Dedifferentiated amniotic fluid mesenchymal stem cell (primary cell): ENCODE results near the gene FBXL19.
"Not testable (repeated sequence)": the region's sequence is repeated elsewhere in the genome, so short reads cannot be mapped to it uniquely, and the experiment has no call there.

Source experiments
- DNase-seq: peaks from one replicate; pipeline ENCODE4 v3.0.0-alpha.2; 2016; ENCODE audit errors: extremely low spot score

FBXL19 gene, protein sequence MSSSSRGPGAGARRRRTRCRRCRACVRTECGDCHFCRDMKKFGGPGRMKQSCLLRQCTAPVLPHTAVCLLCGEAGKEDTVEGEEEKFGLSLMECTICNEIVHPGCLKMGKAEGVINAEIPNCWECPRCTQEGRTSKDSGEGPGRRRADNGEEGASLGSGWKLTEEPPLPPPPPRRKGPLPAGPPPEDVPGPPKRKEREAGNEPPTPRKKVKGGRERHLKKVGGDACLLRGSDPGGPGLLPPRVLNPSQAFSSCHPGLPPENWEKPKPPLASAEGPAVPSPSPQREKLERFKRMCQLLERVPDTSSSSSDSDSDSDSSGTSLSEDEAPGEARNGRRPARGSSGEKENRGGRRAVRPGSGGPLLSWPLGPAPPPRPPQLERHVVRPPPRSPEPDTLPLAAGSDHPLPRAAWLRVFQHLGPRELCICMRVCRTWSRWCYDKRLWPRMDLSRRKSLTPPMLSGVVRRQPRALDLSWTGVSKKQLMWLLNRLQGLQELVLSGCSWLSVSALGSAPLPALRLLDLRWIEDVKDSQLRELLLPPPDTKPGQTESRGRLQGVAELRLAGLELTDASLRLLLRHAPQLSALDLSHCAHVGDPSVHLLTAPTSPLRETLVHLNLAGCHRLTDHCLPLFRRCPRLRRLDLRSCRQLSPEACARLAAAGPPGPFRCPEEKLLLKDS

DNA sequence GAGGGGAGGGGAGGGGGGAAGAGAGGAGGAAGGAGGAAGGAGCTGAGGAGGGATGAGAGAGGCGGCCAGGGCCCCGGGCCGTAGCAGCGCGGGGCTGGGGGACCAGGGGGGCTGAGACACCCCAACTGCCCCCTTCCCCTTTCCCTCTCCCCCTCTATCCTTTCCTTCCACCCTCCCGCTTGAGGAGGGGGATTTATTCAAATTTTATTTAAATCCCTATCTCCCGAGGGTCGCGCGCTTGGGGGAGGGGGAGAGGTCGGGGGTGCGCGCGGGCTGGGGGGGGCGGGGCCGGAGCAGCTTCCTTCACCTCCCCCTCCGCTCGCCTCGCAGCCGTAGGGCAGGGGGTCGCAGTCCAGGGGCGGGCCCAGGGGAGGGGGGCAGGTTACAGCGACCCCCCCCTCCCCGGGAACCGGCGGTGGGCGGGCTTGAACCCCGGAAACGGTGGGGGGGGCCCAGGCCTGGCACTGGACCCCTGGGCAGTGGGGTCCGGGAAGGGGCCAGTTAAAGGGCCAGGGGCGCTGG lies at the start of gene FBXL19:
TSS of gene FBXL19 (plus strand) at position 19 of the 522 bp plus-strand sequence. CDS start 2,183 bp downstream, outside the sequence.
- no peak for DNase-seq

DNA sequence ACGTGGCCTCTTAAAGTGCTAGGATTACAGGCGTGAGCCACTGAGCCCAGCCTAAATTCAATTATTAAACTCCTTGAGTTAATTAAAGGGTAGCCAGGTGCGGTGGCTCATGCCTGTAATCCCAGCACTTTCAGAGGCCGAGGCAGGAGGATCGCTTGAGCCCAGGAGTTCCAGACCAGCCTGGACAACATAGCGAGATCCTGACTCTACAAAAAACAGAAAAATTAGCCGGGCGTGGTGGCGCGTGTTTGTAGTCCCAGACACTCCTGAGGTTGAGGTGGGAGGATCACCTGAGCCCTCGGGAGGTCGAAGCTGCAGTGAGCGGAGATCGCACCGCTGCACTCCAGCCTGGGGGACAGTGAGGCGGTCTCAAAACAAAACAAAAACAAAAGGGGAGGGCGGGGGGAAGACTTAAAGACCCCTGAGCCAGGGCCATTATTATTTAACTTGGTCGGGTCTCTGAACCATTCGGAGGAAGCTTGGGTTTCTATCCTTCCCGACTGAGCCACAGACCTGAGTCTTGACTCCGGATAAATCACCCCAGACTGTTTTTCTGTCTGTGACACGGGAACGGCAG lies 49.0 kb upstream of the FBXL19 start:
- no peak for DNase-seq

DNA sequence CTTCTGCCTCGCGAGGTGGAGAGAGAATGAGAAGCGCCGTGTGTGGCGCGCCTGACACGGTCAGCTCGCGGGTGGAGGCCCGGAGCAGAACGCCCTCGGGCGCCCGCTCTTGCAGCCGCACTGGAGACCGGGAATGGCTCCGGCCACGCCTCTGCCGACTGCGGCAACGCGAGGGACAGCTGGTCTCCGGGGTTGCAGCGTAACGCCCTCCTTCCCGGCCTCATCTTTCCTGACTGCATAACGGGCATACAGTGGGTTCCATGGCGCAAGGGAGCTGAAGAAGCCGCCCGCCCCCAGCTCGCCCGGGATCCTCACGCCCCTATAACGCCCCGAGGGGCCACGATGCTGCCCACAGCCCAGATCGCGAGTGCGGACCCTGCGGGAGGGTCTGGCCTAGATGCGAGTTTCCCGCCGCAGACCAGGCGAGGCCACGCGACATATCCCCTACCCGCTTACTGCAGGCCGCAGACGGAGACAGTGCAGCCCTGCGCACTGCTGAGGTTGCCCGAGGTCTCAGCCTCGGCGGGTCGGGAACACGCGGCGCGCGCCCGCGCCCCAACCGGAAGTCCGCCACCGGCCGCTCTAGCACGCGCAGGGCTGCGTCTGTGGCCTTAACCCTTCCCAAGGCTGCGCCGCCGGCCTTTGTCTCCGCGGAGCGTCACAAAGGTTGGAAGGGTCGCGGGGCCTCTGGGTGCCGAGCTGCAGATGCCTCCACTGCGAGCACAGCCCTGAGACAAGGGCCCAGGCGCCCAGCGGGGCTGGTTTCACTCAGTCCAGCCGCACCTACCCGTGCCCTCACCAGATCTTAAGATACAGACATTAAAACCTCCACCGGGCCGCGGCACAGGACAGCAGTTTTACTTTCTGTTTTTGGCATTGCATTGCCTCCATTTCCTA lies 48.3 kb upstream of the FBXL19 start:
- peak; percentile 71 for DNase-seq

DNA sequence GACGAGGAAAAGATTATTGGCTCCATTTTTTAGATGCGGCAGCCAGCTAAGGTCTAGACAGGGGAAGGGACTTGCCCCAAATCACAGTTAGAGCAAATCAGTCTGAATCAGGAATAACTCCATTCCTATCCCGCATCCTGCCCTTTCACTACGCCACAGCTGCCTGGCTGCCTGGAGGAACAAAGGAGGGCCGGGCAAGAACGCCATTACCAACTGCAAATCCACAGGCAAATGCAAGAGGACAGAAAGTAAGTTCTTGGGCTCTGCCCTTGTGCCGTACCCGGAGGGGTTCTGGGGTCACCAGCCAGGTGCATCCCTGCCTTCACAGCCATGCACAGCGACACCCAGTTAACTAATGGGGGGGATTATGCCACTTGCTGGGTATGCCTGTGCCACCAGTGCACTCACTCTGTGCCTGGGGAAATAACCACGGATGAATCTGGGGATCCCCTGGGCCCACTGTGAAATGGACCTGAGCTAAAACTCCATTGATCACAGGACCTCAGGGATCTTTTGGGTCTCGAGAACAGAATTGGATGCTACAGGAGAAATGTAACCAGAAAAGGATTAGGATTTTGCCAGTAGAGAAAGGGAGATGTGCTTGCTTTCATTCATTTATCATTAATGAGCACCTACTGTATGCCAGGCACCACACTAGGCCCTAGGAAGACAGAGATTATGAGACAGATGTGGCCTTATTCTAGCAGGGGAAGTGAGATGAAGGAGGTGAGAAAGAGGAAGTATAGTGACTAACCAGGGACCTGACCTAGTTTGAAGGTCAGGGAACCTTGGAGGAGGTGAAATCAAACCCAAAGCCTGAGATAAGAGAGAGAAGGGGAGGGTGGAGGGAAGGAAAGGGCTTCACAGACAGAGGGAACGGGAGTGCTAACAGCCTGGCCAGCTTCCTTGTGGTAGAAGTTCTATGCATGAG lies 47.2 kb upstream of the FBXL19 start:
- DNase-seq = no peak

DNA sequence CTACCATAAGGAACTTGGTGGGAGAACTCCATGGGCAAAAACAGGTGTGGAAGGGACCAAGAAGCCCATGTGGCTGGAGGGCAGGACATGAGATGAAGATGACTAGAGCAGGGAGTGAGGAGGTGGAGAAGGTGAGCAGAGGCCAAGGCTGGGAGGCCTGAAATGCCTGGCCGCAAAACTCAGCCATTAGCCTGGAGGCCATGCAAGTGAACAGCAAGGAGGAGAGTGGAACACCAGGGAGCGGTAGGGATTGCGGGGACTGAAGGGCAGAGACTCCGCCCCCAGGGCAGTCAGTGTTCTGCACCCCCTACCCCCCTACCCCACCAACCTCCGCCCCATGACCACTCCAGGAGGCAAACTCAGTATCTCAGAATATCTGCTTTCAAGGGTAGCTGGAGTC lies 46.5 kb upstream of the FBXL19 start:
- no peak for DNase-seq

DNA sequence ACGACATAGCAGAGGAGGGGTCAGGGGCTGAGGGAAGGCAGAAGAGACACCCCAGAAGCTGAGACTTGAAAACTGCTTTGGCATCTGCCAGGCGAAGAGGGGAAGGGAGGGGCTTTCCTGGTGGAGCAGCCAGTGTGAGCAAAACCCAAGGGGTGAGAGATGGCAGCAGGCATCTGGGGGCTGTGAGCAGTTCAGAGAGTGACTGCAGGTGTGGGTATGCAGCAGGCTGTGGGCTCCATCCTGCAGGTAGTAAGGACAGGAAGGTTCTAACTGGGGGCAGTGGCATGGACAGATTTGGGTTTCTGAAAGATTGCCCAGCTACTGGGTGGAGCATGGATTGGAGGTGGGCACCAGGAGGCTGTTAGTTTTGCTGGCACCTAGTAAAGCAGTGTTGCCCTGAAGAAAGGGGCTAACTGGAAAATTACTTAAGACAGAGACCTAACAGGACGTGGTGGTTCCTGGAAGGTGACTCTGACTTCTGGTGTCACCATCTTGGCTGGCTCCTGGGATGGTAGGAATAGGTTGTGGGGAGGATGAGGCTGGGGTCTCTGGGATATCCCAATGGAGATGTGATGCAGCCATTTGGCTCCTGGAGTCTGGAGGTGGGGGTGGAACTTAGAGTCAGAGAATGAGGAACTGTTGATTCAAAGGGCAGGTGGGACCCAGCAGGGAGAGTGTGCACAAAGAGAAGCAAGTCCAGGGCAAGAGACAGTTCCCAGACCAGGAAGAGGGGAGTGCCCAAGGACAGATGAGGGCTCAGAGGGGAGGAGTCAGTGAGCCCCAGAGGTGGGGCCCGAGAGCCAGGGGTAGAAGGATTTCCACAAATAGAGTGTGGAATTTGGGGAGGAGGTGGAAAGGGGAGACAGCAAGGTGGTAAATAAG lies 40.7 kb upstream of the FBXL19 start:
- DNase-seq = no peak

DNA sequence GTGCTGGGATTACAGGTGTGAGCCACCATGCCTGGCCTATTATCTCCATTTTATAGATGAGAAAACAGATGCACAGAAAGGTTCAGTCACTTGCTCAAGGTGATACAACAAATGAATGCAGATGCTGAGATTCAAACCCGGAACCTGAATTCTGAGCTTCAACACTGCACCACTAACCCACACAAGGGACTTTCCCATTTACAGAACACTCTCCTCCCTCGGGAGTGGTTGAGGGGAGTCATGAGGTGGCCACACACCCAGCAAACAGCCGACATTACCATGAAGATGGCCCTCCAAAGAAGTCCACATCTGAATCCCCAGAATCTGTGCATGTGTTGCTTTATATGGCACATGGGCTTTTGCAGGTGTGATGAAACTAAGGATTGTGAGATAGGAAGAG lies 38.6 kb upstream of the FBXL19 start:
- no peak for DNase-seq

DNA sequence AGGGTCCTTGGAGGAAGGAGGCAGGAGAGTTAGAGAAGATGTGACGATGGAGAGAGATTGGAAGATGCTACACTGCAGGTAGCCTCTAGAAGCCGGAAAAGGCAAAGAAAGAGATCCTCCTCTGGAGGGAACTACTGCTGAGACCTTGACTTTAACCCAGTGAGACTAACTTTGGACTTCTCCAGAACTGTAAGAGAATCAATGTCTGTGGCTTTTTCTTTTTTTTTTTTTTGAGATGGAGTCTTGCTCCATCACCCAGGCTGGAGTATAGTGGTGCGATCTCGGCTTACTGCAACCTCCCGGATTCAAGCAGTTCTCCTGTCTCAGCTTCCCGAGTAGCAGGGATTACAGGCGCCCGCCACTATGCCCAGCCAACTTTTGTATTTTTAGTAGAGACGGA lies 38.2 kb upstream of the FBXL19 start:
- DNase-seq = no peak

DNA sequence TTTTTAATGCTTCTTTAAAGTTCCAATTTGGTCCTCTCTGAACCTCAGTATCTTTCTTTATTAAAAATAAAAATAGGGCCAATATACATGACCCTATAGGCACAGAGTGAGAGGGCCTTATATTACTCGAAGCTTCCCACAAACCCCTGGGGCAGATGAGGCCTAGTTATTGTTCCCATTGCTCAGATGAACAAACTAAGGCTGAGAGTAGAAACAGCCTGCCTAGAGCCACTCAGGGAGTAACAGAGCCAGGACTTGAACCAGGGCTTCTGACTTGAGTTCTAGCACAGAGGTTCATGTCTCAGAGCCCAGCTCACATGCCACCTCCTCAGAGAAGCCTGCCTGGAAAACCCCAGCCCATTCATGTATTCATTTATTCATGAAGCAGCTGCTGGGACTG lies 37.2 kb upstream of the FBXL19 start:
- no peak for DNase-seq

DNA sequence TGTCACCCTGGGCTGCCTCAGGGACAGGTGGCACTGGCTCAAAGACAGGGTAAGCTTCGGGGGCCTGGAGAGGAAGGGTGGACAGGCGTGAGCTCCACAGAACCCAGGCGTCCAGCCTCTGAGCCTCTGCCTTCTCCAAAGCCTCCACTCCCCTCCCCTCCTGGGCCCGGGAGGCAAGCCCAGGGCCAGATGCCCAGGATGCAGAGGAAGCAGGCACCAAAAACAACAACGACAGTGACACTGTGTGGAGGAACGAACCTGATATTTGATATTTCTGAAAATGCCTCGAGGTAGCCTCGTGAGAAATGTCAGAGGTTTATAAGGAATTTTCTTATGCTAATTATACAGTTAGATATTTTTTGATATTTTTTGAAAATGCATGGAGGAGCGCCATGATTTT lies 35.4 kb upstream of the FBXL19 start:
- no peak for DNase-seq

DNA sequence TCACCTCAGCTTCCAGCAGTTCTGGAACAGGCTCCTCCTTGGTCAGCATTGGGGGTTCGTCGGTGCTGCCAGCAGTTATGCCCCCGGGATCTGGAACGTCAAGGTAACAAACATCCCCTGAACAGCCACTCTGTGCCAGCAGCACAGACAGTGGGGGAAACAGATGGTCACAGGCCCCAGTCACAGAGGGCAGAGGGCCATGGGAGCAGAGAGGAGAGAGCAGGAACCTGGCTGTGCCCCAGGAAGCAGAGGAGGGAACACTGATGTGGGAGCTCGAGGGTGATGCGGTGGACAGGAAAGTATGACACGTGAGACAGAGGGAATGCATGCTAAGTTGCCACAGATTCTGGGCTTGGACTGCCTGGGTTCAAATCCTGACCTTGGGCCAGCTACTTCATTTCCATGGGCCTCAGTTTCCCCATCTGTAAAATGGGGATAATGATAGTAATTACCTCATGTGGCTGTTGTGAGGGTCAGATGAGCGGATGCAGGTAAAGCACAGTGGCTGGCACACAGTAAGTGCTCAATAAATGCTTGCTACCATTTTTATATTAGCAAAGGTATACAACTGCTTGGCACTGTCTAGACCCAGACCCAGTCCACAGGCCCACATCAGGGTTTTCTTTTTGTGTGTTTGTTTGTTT lies 34.4 kb upstream of the FBXL19 start:
- no peak for DNase-seq

DNA sequence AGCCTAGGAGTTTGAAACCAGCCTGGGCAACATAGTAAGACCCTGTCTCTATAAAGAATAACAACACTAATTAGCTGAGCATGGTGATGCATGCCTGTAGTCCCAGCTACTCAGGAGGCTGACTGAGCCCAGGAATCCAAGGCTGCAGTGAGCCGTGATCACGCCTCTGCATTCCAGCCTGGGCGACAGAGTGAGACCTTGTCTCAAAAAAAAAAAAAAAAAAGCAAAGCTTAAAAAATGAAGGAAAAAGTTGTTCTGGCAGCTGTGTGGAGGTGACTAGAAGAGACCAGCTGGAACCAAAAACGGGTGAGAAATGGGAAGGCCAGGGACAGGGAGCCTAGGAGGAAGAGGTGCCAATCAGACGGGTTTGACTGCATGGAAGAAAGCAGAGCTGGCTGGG lies 33.7 kb upstream of the FBXL19 start:
- no peak for DNase-seq

DNA sequence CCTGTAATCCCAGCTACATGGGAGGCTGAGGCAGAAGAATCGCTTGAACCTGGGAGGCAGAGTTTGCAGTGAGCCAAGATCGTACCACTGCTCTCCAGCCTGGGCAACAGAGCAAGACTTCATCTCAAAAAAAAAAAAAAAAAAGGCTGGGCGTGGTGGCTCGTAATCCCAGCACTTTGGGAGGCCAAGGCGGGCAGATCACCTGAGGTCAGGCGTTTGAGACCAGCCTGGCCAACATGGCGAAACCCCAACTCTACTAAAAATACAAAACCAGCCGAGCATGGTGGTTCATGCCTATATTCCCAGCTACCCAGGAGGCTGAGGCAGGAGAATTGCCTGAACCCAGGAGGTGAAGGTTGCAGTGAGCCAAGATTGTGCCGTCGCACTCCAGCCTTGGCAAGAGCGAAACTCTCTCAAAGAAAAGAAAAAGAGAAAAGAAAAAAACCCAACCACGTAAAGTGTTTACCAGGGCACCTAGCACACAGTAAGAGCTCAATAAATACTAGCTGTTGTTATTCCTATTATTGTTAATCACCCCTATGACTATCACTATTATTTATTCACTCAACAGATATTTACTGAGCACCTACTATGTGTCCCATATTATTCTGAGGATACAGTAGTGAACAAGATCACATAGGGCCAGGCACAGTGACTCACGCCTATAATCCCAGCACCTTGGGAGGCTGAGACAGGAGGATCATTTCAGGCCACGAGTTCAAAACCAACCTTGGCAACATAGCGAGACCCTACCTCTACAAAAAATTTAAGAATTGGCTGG lies 32.1 kb upstream of the FBXL19 start:
- not testable (repeated sequence) for DNase-seq

DNA sequence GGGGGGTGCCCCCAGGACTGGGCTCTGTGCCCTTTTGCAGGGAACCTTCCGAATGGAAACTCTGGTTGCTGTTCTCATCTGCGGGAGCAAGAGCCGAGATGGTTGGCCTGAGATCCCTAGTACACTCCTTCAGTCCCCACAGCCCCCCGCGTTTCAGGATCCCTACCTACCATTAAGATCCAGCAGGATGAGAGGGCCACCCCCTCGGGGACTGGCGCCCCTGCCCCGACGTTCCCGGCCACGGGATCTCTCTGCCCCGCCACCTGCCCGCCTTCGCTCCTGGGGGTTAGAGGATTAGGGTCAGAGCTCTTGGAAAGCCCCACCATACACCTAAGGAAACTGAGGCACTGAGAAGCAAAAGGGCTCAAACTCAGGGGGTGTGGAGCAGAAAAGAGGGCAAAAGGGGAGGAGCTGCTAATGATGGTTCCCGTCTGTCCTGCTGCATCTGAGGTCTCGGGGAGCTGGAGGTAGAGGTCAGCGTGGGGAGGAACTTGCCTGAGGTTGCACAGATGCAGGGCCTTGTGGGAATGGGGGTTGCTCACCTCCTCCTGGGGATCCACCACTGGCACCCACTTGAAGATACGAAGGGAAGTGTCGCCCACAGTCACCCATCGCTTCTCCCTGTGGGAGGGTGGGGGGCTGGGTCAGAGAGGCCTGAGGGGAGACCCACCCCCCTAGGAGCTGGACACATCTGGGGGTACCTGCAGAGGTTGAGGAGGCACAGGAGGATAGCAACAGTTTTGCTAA lies 30.5 kb upstream of the FBXL19 start:
- DNase-seq = no peak

DNA sequence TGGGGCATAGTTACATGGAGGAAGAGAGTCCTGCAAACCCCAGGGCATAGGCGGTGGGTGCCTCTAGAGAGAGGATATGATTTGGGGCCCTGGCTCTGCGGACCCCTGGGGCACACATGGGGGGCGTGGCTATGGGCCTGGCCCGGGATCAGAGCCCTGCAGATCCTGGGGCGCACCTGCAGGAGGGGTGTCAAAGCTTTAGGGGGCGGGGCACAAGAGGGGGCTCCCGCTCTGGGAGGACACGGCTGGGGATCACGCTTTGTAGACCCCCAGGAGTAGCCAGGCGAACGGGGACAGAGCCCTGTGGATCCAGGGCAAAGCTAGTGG lies 30.0 kb upstream of the FBXL19 start:
- no peak for DNase-seq

DNA sequence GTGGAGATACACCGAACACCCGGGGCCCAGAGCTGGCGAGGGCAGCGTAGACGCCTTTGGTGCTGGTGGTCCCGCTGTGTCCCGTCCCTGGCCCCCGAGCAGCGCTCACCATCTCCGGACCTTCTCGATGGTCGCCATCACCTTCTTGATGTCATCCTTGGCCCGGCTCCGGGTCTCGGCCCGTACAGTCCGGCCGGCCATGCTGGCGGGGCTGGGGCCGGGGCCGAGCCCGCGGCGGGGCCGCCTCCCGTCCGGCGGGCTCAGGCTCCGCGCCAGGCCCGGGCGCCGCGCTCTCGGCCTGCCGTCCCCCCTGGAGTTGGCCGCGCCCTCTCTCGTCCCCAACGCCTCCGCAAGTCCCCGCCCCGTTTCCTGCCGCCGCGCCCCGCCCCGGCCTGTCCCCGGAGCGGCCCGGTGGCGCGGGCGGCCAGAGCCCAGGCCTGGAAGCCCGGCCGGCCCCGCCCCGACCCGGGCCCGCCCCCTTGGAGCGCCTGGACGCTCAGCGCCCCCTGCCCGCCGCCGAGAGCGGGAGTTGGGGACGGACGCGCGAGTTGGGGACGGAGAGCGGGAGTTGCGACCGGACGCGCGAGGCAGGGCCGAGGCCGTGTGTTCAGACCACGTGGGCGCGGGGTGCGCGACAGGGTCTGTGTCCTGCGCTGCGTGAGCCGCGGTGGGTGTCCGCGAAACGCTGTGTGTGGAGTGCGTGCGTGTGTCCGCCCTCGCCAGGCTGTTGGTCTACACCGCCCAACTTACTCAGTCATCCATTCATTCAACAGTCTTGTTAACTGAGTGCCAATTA lies 29.4 kb upstream of the FBXL19 start, which contains the start of gene BCL7C:
TSS of gene BCL7C (minus strand) at position 334 of the 796 bp plus-strand sequence. CDS start at position 201, 133 bp downstream.
- peak; percentile 79 for DNase-seq
